Measurements from ENCODE around the gene DTNBP1.

DTNBP1 gene

GRCh38 chr6:15484140-15484539 lies 178.7 kb downstream of the DTNBP1 start:
- in situ Hi-C loops (cut with HindIII; ENCODE audit: low pct_ligation_motif_present, low pct_unique_long_range_greater_than_20kb, low sequenced_read_pairs): no loop called here
- DNase-seq: no peak

GRCh38 chr6:15483060-15483459 lies 179.8 kb downstream of the DTNBP1 start:
- DNase-seq: no peak
- in situ Hi-C loops (cut with HindIII; ENCODE audit: low pct_ligation_motif_present, low pct_unique_long_range_greater_than_20kb, low sequenced_read_pairs): no loop called here

- in situ Hi-C loops (cut with HindIII; ENCODE audit: low pct_ligation_motif_present, low pct_unique_long_range_greater_than_20kb, low sequenced_read_pairs): no loop called here
- DNase-seq: no peak
These were observed 181.2 kb downstream of the DTNBP1 start for GRCh38 chr6:15481390-15482291.

GRCh38 chr6:15480525-15480924 lies 182.3 kb downstream of the DTNBP1 start:
- in situ Hi-C loops (cut with HindIII; ENCODE audit: low pct_ligation_motif_present, low pct_unique_long_range_greater_than_20kb, low sequenced_read_pairs): no loop called here
- no peak for DNase-seq

- no peak for DNase-seq
- in situ Hi-C loops (cut with HindIII; ENCODE audit: low pct_ligation_motif_present, low pct_unique_long_range_greater_than_20kb, low sequenced_read_pairs): no loop called here
These were observed 183.1 kb downstream of the DTNBP1 start for GRCh38 chr6:15479761-15480160.

GRCh38 chr6:15477746-15478145 lies 185.1 kb downstream of the DTNBP1 start:
- in situ Hi-C loops (cut with HindIII; ENCODE audit: low pct_ligation_motif_present, low pct_unique_long_range_greater_than_20kb, low sequenced_read_pairs): no loop called here
- DNase-seq: no peak

GRCh38 chr6:15476631-15477380 lies 186.0 kb downstream of the DTNBP1 start:
- in situ Hi-C loops (cut with HindIII; ENCODE audit: low pct_ligation_motif_present, low pct_unique_long_range_greater_than_20kb, low sequenced_read_pairs): no loop called here
- no peak for DNase-seq

GRCh38 chr6:15475872-15476271 lies 187.0 kb downstream of the DTNBP1 start:
- in situ Hi-C loops (cut with HindIII; ENCODE audit: low pct_ligation_motif_present, low pct_unique_long_range_greater_than_20kb, low sequenced_read_pairs): no loop called here

GRCh38 chr6:15475261-15475660 lies 187.6 kb downstream of the DTNBP1 start:
- in situ Hi-C loops (cut with HindIII; ENCODE audit: low pct_ligation_motif_present, low pct_unique_long_range_greater_than_20kb, low sequenced_read_pairs): no loop called here
- DNase-seq: no peak

More at GRCh38 chr6:15475872-15476271, 187.0 kb downstream of the DTNBP1 start:
- DNase-seq: no peak

GRCh38 chr6:15474196-15474595 lies 188.6 kb downstream of the DTNBP1 start:
- in situ Hi-C loops (cut with HindIII; ENCODE audit: low pct_ligation_motif_present, low pct_unique_long_range_greater_than_20kb, low sequenced_read_pairs): no loop called here
- DNase-seq: no peak

GRCh38 chr6:15473741-15474161 lies 189.1 kb downstream of the DTNBP1 start:
- DNase-seq: no peak
- in situ Hi-C loops (cut with HindIII; ENCODE audit: low pct_ligation_motif_present, low pct_unique_long_range_greater_than_20kb, low sequenced_read_pairs): no loop called here

GRCh38 chr6:15473174-15473573 lies 189.7 kb downstream of the DTNBP1 start:
- in situ Hi-C loops (cut with HindIII; ENCODE audit: low pct_ligation_motif_present, low pct_unique_long_range_greater_than_20kb, low sequenced_read_pairs): no loop called here
- DNase-seq: no peak
